Dendritic cell treated with granulocyte-macrophage colony-stimulating factor and Interleukin-4, amounts not matched to agents 40 ng/mL and 50 ng/mL, for 4 days (primary cell): ENCODE results near the gene SCFD2.

Experiments used
- H3K27ac Mint-ChIP-seq: one replicate; pipeline ENCODE4 v1.8.0; 2022; ENCODE audit warnings: mild to moderate bottlenecking, mixed read lengths
- H3K27me3 Mint-ChIP-seq: one replicate; pipeline ENCODE4 v1.8.0; 2022; ENCODE audit warnings: mild to moderate bottlenecking, mixed read lengths
- H3K36me3 Mint-ChIP-seq: one replicate; pipeline ENCODE4 v1.8.0; 2022; ENCODE audit warnings: low read depth, mixed read lengths
- H3K4me1 Mint-ChIP-seq: one replicate; pipeline ENCODE4 v1.8.0; 2022; ENCODE audit warnings: low read depth, mixed read lengths
- H3K4me3 Mint-ChIP-seq: one replicate; pipeline ENCODE4 v1.8.0; 2022; ENCODE audit warnings: mild to moderate bottlenecking, moderate library complexity, mixed read lengths
- H3K9me3 Mint-ChIP-seq: one replicate; pipeline ENCODE4 v1.8.0; 2022; ENCODE audit warnings: mixed read lengths
- intact Hi-C: fragments of 100-400 bp; cut with micrococcal nuclease; formaldehyde crosslinking; loops from one replicate; pipeline ENCODE4 v1.15.0; 2022

Gene SCFD2

DNA sequence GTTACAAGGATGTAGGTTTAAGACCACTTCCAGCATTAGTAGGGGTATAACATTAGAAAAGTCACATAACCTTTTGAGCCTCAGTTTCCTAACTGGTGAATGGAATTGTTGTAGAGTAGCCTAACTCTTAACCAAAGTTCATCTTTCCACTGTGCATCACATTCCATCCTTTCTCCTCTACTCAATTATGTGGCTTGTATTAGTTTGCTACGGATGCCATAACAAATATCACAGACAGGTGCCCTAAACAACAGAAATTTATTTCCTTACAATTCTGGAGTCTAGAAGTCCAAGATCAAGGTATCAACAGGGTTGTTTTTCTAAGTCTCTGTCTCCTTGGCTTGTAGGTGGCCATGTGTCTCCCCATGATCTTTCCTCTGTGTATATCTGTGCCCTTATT lies 271.8 kb downstream of the SCFD2 start:
- Mint-ChIP-seq H3K4me3 (no peak overlapping the region), H3K9me3 (peaks cover 16% of the 10 kb centered on the region), H3K27me3 (no peaks in the 10 kb centered on the region), H3K27ac (no peak overlapping the region), H3K36me3 (no peaks in the 10 kb centered on the region), H3K4me1 (no peaks in the 10 kb centered on the region)
- intact Hi-C loops = no loop called here

DNA sequence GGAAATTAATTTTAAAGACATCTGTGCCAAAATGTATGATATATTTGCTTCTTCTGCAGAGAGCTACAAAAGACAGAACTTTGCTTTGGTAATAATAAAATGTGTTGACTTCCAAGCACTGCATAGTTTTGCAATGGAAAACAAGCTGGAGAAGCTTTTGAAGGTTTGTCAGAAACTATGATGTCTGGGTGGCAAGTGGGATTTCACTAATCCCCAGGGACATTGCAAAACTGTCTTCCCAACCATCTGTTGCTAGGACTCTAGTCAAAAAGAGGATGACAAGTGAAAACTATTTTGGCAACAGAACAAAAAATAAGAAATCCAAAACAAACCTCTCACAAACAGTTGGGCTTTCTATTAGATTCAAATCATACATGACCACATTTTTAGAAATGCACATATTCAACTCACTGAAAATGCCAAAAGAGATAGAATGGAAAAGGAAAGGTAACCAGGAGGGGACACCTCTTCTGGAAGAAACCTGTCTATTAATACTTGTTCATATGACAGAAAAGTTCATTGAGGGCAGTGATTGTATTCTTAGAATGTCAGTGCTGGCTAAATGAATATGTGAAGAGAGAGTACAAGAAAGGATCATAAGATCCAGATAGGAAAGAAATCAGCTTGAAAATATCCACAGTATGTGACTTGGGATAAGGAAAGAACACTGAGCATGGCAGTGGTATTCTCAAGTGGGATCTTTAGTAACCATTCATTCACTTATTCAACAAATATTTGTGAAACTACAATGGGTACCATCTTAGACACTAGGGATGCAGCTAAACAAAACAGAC lies 275.7 kb downstream of the SCFD2 start:
- H3K4me1 Mint-ChIP-seq = peaks cover 11% of the 10 kb centered on the region
- intact Hi-C loops = no loop called here
- H3K27ac Mint-ChIP-seq = no peak overlapping the region
- peaks cover 16% of the 10 kb centered on the region for H3K9me3 Mint-ChIP-seq
- H3K27me3 Mint-ChIP-seq = no peaks in the 10 kb centered on the region
- no peak overlapping the region for H3K4me3 Mint-ChIP-seq
- peaks cover 6% of the 10 kb centered on the region for H3K36me3 Mint-ChIP-seq

DNA sequence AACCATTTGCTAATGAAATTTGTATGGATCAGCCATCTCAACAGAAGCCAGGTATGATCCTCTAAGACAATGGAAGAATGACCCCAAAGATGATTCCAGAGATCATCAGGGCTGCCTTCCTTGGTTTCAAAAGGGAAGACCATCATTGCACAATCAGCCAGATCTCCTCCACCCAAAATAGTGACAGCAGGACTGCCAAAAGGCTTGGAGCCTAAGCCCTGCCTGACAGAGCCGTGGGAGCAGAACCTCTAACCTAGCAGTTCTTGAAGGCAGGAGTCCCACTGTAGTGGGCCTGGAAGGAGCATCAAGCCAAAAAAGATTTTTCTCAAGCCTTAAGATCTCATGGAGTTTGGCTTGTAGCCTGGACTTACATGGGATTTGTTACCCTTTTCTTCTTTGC lies 277.7 kb downstream of the SCFD2 start:
- Mint-ChIP-seq H3K4me3 (no peak overlapping the region), H3K9me3 (peaks cover 36% of the 10 kb centered on the region), H3K27me3 (no peaks in the 10 kb centered on the region), H3K27ac (no peak overlapping the region), H3K4me1 (peaks cover 11% of the 10 kb centered on the region), H3K36me3 (peaks cover 6% of the 10 kb centered on the region)
- intact Hi-C loops = no loop called here

DNA sequence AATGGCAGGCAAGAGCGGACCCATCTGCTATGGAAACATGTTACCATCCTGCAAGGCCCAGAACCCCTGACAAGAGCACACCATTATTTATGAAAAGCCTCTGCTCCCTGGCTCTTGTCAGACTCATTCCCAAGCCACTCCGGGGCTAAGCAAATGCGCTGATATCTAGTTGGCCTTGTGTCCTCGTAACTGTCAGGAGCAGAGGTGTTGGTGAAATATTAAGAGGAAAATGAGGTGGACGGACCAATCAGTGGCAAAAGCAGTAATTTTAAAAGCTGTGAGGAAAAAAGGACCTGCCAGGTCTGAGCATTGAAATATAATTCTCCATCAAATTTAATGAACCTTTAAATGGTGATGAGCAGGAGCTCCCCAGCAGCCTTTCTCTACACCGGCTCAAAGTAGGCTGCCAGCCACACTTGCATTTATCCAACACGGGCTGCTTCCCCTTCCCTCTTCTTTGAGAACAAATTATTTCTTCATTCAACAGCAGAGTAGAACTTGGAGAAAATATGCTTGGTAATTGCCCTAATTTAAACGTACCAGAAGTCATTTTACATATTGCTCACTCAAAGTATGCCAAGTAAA lies 289.4 kb downstream of the SCFD2 start:
- intact Hi-C loops = no loop called here
- H3K27ac Mint-ChIP-seq = no peak overlapping the region

DNA sequence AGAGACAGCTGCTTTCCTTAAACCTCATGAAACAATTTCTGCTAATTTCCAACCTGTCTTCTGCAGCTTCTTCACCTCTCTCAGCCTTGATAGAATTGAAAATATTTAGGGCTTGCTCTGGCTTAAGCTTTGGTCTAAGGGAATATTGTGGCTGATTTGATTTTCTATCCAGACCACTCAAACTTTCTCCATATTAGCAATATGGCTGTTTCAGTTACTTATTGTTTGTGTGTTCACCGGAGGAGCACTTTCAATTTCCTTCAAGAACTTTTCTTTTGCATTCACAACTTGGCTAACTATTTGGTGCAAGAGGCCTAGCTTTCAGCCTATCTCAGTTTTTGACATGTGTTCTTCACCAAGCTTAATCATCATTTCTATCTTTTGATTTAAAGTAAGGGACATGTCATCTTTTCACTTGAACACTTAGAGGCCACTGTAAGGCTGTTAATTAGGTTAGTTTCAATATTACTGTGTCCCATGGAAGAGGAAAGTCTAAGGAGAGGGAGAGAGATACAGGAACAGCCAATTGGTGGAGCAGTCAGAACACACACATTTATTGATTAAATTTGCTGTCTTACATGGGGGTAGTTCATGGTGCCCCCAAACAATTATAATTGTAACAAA lies 290.6 kb downstream of the SCFD2 start:
- Mint-ChIP-seq H3K27me3 (no peaks in the 10 kb centered on the region), H3K9me3 (no peaks in the 10 kb centered on the region), H3K4me3 (no peak overlapping the region), H3K36me3 (no peaks in the 10 kb centered on the region), H3K27ac (no peak overlapping the region), H3K4me1 (no peaks in the 10 kb centered on the region)
- intact Hi-C loops = no loop called here

More for the DNA sequence above, 289.4 kb downstream of the SCFD2 start:
- Mint-ChIP-seq H3K36me3 (no peaks in the 10 kb centered on the region), H3K9me3 (no peaks in the 10 kb centered on the region), H3K27me3 (no peaks in the 10 kb centered on the region), H3K4me1 (no peaks in the 10 kb centered on the region), H3K4me3 (no peak overlapping the region)

DNA sequence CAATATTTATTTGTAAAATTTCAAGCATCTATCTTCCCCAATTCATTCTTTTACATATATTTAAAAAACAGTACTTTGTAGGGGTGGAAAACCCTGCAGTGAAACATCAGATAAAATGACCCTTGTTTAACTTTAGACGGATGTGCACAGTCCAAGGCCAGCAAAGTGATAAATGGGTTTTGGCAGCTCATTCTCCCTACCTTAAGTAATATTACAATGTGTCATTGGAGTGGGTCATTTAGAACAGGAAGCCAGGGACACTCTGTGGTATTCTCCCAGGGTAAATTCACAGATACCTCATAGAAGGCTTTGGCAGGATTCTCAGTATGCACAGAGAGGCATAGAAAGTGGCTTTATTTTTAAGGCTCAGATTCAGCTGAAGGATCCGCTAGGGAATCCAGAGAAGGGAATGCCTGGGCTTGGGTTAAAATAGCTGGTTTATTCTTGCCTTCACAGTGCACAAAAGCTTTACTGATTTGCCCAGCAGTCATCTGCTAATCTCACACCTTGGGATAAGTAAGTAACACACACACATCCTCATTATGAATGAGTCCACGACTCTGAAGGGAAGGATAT lies 297.0 kb downstream of the SCFD2 start:
- Mint-ChIP-seq H3K4me3 (no peak overlapping the region), H3K27ac (no peak overlapping the region), H3K27me3 (no peaks in the 10 kb centered on the region), H3K9me3 (peaks cover 18% of the 10 kb centered on the region), H3K4me1 (no peaks in the 10 kb centered on the region), H3K36me3 (peaks cover 7% of the 10 kb centered on the region)
- intact Hi-C loops = no loop called here

DNA sequence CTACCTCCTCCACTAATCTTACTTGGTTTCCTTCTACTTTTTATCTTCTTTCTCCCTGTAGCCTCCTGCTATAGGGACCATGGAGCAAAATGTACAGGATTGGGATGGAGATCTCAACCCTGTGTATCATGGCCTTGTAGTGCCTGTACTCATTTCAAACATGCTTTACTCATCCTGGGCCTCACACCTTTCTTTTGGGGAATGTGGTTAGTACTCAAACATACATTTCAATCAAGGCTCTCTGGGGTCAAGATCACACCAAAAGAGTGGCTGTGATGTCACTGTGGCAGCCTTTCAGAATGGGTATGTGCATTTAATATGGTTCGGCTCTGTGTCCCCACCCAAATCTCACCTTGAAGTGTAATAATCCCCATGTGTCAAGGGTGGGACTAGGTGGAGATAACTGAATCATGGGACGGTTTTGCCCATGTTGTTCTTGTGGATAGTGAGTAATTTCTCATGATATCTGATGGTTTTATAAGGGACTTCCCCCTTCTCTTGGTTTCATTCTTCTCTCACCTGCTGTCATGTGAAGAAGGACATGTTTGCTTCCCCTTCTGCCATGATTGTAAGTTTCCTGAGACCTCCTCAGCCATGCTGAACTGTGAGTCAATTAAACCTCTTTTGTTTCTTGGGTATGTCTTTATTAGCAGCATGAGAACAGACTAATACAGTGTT lies 298.6 kb downstream of the SCFD2 start:
- intact Hi-C loops = no loop called here
- H3K4me3 Mint-ChIP-seq = no peak overlapping the region

DNA sequence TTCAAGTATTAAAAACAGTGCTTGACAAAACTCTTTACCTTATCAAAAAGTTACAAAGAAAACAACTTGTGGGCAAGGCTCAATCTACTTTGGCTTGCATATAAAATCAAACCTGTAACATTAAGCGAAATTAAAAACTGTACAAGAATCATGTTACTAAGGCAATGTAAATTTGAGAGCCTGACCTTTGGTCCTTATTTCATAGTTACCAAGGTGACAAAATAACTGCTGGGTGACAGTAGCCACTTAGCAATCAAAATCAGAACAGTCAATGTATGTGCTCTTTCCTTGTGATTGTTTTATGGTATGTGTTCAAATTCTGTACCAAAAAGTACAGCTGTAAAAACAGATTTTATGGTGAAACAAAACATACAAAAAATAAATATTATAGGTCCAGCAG lies 299.7 kb downstream of the SCFD2 start:
- H3K4me1 Mint-ChIP-seq = no peaks in the 10 kb centered on the region
- H3K27ac Mint-ChIP-seq = no peak overlapping the region
- no peaks in the 10 kb centered on the region for H3K27me3 Mint-ChIP-seq
- intact Hi-C loops = no loop called here
- H3K9me3 Mint-ChIP-seq = peaks cover 18% of the 10 kb centered on the region
- H3K4me3 Mint-ChIP-seq = no peak overlapping the region
- H3K36me3 Mint-ChIP-seq = peaks cover 7% of the 10 kb centered on the region

More for the DNA sequence above, 298.6 kb downstream of the SCFD2 start:
- no peak overlapping the region for H3K27ac Mint-ChIP-seq
- no peaks in the 10 kb centered on the region for H3K4me1 Mint-ChIP-seq
- peaks cover 18% of the 10 kb centered on the region for H3K9me3 Mint-ChIP-seq
- peaks cover 7% of the 10 kb centered on the region for H3K36me3 Mint-ChIP-seq
- H3K27me3 Mint-ChIP-seq = no peaks in the 10 kb centered on the region

DNA sequence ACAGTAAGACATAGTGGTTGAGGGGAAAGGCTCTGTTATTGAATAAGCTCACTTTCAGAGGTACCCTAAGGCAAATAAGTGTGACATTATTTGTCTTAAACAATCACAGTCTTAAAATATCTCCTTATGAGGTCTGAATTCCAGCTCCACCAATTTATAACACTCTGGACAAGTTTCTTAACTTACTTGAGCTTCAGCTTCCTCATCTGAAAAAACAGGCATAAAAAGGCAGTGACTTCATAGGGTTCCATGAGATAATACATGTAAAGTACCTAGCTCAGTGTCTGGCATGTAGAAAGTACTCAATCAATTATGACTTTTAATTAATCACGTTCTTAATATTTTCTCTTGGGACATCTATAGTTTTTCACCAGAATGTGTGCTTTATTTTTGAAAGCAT lies 301.3 kb downstream of the SCFD2 start:
- no peaks in the 10 kb centered on the region for H3K27me3 Mint-ChIP-seq
- H3K27ac Mint-ChIP-seq = no peak overlapping the region
- H3K4me3 Mint-ChIP-seq = no peak overlapping the region
- intact Hi-C loops = no loop called here
- peaks cover 7% of the 10 kb centered on the region for H3K36me3 Mint-ChIP-seq
- H3K4me1 Mint-ChIP-seq = no peaks in the 10 kb centered on the region
- H3K9me3 Mint-ChIP-seq = peaks cover 18% of the 10 kb centered on the region

DNA sequence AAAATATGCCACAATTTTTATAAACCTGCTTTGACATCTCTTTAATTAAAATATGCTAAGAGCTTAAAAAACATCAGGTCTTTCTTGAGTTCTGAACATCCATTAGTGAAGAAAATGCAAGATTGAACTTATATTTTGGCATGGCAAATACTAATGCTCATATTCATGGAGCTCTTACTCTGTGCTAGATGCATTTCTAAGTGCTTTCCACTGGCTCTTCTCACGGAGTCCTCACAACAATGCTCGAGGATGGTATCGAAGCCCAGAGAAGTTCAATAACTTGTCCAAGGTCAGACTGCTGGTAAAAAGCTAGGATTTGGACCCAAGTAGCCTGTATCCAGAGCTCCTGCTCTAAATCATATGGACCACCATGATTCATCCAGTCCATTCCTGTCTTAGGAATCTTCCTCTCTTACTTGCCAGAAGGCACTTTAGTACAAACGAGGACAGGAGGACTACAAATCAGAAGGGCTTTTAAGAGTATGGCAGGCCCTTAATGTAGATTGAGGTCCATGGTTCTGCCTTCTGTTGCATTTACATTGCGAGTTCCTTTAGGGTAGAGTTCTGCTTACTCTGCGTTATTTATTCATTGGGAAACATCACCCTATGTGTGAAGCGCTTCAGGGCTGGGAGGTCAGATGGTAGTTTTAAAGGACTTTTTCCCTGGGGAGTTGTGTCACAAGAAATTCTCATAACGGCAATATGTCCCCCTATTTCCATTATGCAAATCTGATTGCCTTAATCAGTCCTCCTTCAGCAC lies 304.6 kb downstream of the SCFD2 start:
- intact Hi-C loops = no loop called here
- Mint-ChIP-seq H3K27ac (no peak overlapping the region), H3K4me3 (no peak overlapping the region), H3K4me1 (peaks cover 6% of the 10 kb centered on the region), H3K9me3 (no peaks in the 10 kb centered on the region), H3K36me3 (no peaks in the 10 kb centered on the region), H3K27me3 (no peaks in the 10 kb centered on the region)

DNA sequence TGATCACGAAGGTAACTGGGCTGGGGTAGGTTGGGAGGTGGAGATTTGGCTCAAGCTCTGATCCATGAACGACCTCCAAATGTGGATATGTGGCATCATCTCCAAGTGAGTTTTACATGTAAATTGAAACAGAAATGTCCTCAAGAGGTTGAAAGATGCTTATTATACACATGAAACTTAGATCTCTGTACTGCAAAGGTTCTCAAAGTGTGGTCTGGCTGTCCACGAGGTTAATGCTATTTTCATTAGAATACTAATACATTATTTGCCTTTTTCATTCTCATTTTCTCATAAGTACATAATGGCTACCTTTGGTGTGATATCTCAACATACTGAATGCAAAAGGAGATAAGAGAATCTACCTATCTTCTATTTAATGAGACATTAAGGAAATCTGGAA lies 305.6 kb downstream of the SCFD2 start:
- Mint-ChIP-seq H3K27ac (no peak overlapping the region), H3K27me3 (no peaks in the 10 kb centered on the region), H3K4me3 (no peak overlapping the region), H3K36me3 (no peaks in the 10 kb centered on the region), H3K9me3 (no peaks in the 10 kb centered on the region), H3K4me1 (peaks cover 6% of the 10 kb centered on the region)
- intact Hi-C loops = no loop called here

DNA sequence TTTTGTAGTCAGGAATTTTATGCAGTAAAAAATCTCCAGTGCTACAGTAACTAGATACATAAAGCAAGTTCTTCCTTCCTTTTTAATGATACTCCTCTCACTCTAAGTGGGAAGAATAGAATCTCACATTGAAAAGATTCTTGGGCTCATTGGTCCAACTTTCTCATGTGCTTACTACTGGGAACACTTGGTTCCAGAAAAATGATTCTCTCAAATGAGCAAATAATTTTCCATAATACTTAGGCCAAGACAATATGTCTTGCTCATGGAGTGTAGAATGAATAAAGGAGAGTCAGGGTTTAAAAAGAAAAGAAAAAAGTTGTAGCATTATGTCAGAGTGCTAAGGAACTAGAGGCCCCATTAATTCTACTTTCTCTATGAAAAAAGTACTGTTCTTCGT lies 306.0 kb downstream of the SCFD2 start:
- intact Hi-C loops = no loop called here
- no peak overlapping the region for H3K27ac Mint-ChIP-seq
- H3K4me1 Mint-ChIP-seq = peaks cover 6% of the 10 kb centered on the region
- no peaks in the 10 kb centered on the region for H3K36me3 Mint-ChIP-seq
- no peak overlapping the region for H3K4me3 Mint-ChIP-seq
- H3K9me3 Mint-ChIP-seq = no peaks in the 10 kb centered on the region
- no peaks in the 10 kb centered on the region for H3K27me3 Mint-ChIP-seq

DNA sequence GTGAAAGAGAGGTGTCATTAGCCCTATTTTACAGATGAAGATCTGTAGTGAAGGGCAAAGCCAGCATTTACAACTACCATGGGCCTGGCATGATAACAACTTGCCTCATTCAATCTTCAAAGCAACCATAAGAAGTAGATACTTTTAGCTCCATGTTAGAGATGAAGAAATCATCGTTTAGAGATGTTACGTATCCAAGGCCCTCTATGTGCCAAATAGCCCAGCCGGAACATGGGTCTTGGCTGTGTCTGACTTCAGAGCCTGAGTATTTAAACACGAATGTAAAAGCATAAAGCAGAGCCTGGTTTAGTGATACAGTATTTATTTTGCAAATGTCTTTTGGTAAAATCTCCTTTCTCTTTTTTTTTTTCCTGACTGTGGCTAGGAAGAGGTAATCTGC lies 306.6 kb downstream of the SCFD2 start:
- Mint-ChIP-seq H3K9me3 (no peaks in the 10 kb centered on the region), H3K4me3 (no peak overlapping the region), H3K4me1 (peaks cover 6% of the 10 kb centered on the region), H3K27me3 (no peaks in the 10 kb centered on the region), H3K36me3 (no peaks in the 10 kb centered on the region), H3K27ac (no peak overlapping the region)
- intact Hi-C loops = no loop called here
